EL (cell line): Measurements from ENCODE around the gene MAG.

Experiments used
- DNase-seq: peaks from one replicate; pipeline ENCODE4 v3.0.0-alpha.2; 2016

MAG gene

GRCh38 chr19:35321291-35321690 is 29.3 kb downstream of the MAG start:
- no peak for DNase-seq

- no peak for DNase-seq
Observed at GRCh38 chr19:35322014-35322413, 30.1 kb downstream of the MAG start.

- DNase-seq = no peak
Observed at GRCh38 chr19:35327642-35328041, 35.7 kb downstream of the MAG start.

- no peak for DNase-seq
Observed at GRCh38 chr19:35328851-35329285, 36.9 kb downstream of the MAG start, which contains the start of gene CD22. Gene CD22, plus strand, starts transcription at chr19:35329187. Its CDS starts 2,854 bp downstream, at chr19:35332041.

- DNase-seq = no peak
Observed at GRCh38 chr19:35329323-35329722, 37.4 kb downstream of the MAG start.

GRCh38 chr19:35330475-35330874 is 38.5 kb downstream of the MAG start:
- DNase-seq = no peak

GRCh38 chr19:35331551-35332214 is 39.7 kb downstream of the MAG start:
- DNase-seq = no peak

GRCh38 chr19:35332817-35333216 is 40.9 kb downstream of the MAG start:
- DNase-seq = no peak

GRCh38 chr19:35334144-35334753 is 42.3 kb downstream of the MAG start:
- no peak for DNase-seq

GRCh38 chr19:35336166-35336955 is 44.4 kb downstream of the MAG start:
- no peak for DNase-seq

GRCh38 chr19:35337097-35337983 is 45.4 kb downstream of the MAG start:
- no peak for DNase-seq

GRCh38 chr19:35337984-35338296 is 46.0 kb downstream of the MAG start:
- no peak for DNase-seq

- no peak for DNase-seq
Observed at GRCh38 chr19:35340431-35340830, 48.5 kb downstream of the MAG start.

GRCh38 chr19:35341006-35341405 is 49.0 kb downstream of the MAG start:
- DNase-seq = no peak

- no peak for DNase-seq
Observed at GRCh38 chr19:35341565-35342225, 49.7 kb downstream of the MAG start.

- DNase-seq = no peak
Observed at GRCh38 chr19:35342430-35342829, 50.5 kb downstream of the MAG start.

GRCh38 chr19:35344511-35345031 is 52.6 kb downstream of the MAG start:
- DNase-seq = no peak

- no peak for DNase-seq
Observed at GRCh38 chr19:35345671-35346111, 53.7 kb downstream of the MAG start.

GRCh38 chr19:35346193-35347052 is 54.5 kb downstream of the MAG start:
- DNase-seq = no peak

GRCh38 chr19:35347171-35347929 is 55.4 kb downstream of the MAG start, which contains the start of gene FFAR1:
Gene FFAR1, plus strand, starts transcription at chr19:35347902. Its CDS starts 3,650 bp downstream, at chr19:35351552.
- no peak for DNase-seq
